ENCODE results near the gene PTGDS.

The PTGDS gene

GRCh38 chr9:137009938-137010732 is 32.8 kb downstream of the PTGDS start:
- TF ChIP-seq CTCF (IDR thresholded peaks at IDR 0.05; ENCODE audit: extremely low read depth, missing control alignments): no peak
- DNase-seq (ENCODE audit: low spot score): no peak

GRCh38 chr9:137011156-137011555 is 33.9 kb downstream of the PTGDS start:
- DNase-seq (ENCODE audit: low spot score): no peak
- no peak for TF ChIP-seq CTCF (IDR thresholded peaks at IDR 0.05; ENCODE audit: extremely low read depth, missing control alignments)

- no peak for TF ChIP-seq CTCF (IDR thresholded peaks at IDR 0.05; ENCODE audit: extremely low read depth, missing control alignments)
- no peak for DNase-seq (ENCODE audit: low spot score)
Observed at GRCh38 chr9:137011907-137012675, 34.8 kb downstream of the PTGDS start.

- TF ChIP-seq CTCF (IDR thresholded peaks at IDR 0.05; ENCODE audit: extremely low read depth, missing control alignments): no peak
- no peak for DNase-seq (ENCODE audit: low spot score)
Observed at GRCh38 chr9:137012694-137013570, 35.6 kb downstream of the PTGDS start.

GRCh38 chr9:137013571-137013940 is 36.3 kb downstream of the PTGDS start:
- no peak for TF ChIP-seq CTCF (IDR thresholded peaks at IDR 0.05; ENCODE audit: extremely low read depth, missing control alignments)
- DNase-seq (ENCODE audit: low spot score): no peak

GRCh38 chr9:137014166-137014565 is 36.9 kb downstream of the PTGDS start:
- no peak for DNase-seq (ENCODE audit: low spot score)

More at GRCh38 chr9:137014166-137014565, 36.9 kb downstream of the PTGDS start:
- no peak for TF ChIP-seq CTCF (IDR thresholded peaks at IDR 0.05; ENCODE audit: extremely low read depth, missing control alignments)
